Activated CD8-positive, alpha-beta T cell treated with anti-CD3 and anti-CD28 coated beads, Interleukin-2, amount 10 ng/mL, durations not matched to agents 7 days and 5 days (primary cell): ENCODE data around the gene TCEAL2. TPM values are rescaled to one million over a fixed set of nuclear protein-coding genes. Genes with fewer than 3 reads are reported as not detected.
"Not testable (repeated sequence)": the region's sequence is repeated elsewhere in the genome, so short reads cannot be mapped to it uniquely, and the experiment has no call there.

Source experiments
- ATAC-seq: fragments of 150-1000 bp; cut with Tn5 transposase; one replicate; pipeline ENCODE4 v1.10.0; 2021; ENCODE audit warnings: moderate library complexity
- CTCF ChIA-PET: fragments of 350-600 bp; sonication (Branson Sonifier 250); formaldehyde crosslinking; loops from one replicate; lab custom pipeline; 2021; ENCODE audit warnings: antibody characterized with exemption; lab: Charles Lee
- POLR2A ChIA-PET: fragments of 350-600 bp; sonication (Branson Sonifier 250); formaldehyde crosslinking; loops from one replicate; lab custom pipeline; 2021; ENCODE audit warnings: antibody characterized with exemption; lab: Charles Lee
- DNase-seq: peaks from one replicate; pipeline ENCODE4 v3.0.0-alpha.2; 2020
- H3K27ac Mint-ChIP-seq: one replicate; pipeline ENCODE4 v1.8.0; 2021; ENCODE audit warnings: mild to moderate bottlenecking, mixed read lengths
- H3K27me3 Mint-ChIP-seq: one replicate; pipeline ENCODE4 v1.8.0; 2021; ENCODE audit warnings: low read depth, mixed read lengths
- H3K36me3 Mint-ChIP-seq: one replicate; pipeline ENCODE4 v1.8.0; 2021; ENCODE audit warnings: low read depth, mixed read lengths
- H3K4me1 Mint-ChIP-seq: one replicate; pipeline ENCODE4 v1.8.0; 2021; ENCODE audit warnings: low read depth, mixed read lengths
- H3K4me3 Mint-ChIP-seq: one replicate; pipeline ENCODE4 v1.8.0; 2021; ENCODE audit warnings: mild to moderate bottlenecking, mixed read lengths
- H3K9me3 Mint-ChIP-seq: one replicate; pipeline ENCODE4 v1.8.0; 2022; ENCODE audit warnings: mixed read lengths; ENCODE audit not compliant: insufficient read depth
- total RNA-seq, 2 experiments: library from RNA; stranded (reverse); gene quantifications; one replicate each; pipeline ENCODE4 v1.2.3, GENCODE V29; 2021

The TCEAL2 gene
- total RNA-seq, 2 experiments from 2014 or later, result not detected

DNA sequence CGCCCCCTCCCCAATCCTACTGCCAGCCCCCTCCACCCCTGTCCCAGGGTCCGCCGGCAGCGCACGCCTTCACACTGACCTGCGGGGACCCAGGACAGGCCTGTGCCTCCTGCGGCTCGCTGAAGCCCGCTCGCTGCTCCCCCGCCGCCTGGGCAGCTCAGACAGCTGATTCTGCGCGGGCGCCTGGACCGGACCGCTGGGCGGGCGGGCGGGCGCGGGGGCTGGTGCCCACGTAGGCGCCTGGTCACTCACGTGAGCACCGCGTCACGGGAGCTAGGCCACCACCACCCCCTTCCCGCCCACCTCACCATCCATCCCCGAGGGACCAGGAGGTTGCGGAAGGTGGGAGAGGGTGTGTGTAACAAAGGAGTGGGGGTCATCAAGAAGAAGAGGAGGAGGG lies 16.8 kb downstream of the TCEAL2 start, which contains the start of gene TCEAL6:
Gene TCEAL6, minus strand, starts transcription at position 208 of the 400 bp plus-strand sequence.
- H3K4me3 Mint-ChIP-seq, CTCF ChIA-PET, H3K9me3 Mint-ChIP-seq, POLR2A ChIA-PET, H3K27ac Mint-ChIP-seq, H3K4me1 Mint-ChIP-seq, H3K36me3 Mint-ChIP-seq, ATAC-seq, DNase-seq: not testable (repeated sequence)
- peaks cover 18% of the 10 kb centered on the region for H3K27me3 Mint-ChIP-seq

DNA sequence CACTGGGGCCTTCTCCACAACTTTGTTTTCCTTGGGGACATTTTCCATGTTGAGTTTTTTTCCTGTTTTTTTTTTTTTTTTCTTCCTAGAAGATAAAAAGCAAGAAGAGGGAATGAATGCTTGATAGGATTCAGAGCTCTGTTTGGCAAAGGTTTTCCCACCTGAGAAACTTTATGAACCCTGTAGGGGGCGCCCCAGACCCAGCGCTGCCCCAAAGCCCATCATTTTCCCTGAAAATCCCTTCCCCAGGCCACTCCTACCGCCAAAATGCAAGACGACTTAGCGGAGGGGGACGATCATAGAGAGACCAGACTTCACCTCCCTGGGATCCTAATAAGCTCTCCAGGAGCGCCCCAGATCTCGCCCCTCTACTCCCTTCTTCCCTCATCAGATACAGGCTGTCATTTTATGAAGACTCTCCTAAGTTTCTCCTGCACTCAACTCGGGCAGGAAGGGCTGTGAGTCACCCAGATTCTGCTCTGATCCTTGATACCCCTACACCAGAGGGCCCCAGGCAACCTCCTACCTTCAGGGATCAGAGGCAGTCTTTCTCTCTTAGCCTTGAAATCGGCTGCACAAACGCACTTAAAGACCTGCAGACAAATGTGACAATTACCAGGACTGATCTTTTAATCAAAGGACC lies 28.9 kb downstream of the TCEAL2 start:
- no peaks in the 10 kb centered on the region for H3K9me3 Mint-ChIP-seq
- CTCF ChIA-PET, result interaction anchor here (1.8 kb wide), 1 partner anchor 746 kb away, joined by 7 read pairs; no protein-coding TSS in a partner anchor
- ATAC-seq (no peak), DNase-seq (peak; percentile 17)
- peak overlapping the region; percentile 92 for H3K27ac Mint-ChIP-seq
- no peaks in the 10 kb centered on the region for H3K27me3 Mint-ChIP-seq
- H3K4me1 Mint-ChIP-seq, result peaks cover 17% of the 10 kb centered on the region
- H3K36me3 Mint-ChIP-seq, result no peaks in the 10 kb centered on the region
- POLR2A ChIA-PET, result no interaction called here
- H3K4me3 Mint-ChIP-seq, result peak overlapping the region; percentile 88

DNA sequence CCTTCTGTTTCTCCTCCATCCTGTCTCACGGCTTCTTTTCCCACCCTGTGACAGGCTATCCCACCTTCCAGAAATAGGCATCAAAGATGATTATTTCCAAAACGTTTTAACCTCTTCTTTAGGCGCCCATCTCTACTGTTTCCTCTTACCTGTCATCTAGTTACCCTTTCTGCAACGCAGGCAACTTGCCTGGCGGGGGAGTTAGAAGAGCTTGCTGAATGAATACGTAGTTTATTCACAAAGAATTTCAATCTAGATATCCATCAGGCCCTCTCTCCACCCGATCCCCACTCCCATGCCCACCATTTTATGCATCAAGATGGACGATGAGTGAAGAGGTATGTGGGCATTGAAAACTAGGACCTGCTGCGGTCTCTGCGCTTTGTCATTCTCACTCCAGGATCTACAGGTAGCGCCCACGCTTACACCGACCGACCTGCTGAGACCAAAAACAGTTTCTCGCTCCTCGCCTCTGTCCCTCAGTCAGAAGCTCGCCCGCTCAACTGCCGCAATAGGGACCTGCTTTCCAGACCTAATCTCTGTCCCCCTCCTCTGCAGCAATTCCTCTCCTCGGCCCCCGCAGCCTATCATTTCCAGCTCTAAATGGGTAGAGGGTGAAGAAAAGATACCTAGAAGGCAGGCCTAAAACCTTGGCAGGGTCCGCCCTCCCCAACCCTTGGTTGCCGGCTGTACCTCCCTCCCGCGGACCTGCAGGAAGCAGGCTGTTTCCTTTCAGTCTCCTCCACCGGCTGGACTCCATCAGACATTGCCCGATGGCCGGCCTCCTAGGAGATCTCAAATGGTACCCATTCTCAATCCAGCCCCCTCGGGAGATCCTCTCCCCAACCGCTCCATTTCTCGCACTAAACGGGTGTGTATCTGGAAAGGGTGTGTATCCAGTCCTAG lies 29.7 kb downstream of the TCEAL2 start:
- H3K27me3 Mint-ChIP-seq, result peaks cover 2% of the 10 kb centered on the region
- H3K27ac Mint-ChIP-seq, result peak overlapping the region; percentile 92
- peak overlapping the region; percentile 88 for H3K4me3 Mint-ChIP-seq
- DNase-seq (peak; percentile 26), ATAC-seq (peak; percentile 60)
- H3K36me3 Mint-ChIP-seq, result no peaks in the 10 kb centered on the region
- ChIA-PET CTCF (interaction anchor here (1.8 kb wide), 1 partner anchor 745 kb away, joined by 7 read pairs; no protein-coding TSS in a partner anchor), POLR2A (no interaction called here)
- no peaks in the 10 kb centered on the region for H3K9me3 Mint-ChIP-seq
- H3K4me1 Mint-ChIP-seq, result peaks cover 17% of the 10 kb centered on the region

DNA sequence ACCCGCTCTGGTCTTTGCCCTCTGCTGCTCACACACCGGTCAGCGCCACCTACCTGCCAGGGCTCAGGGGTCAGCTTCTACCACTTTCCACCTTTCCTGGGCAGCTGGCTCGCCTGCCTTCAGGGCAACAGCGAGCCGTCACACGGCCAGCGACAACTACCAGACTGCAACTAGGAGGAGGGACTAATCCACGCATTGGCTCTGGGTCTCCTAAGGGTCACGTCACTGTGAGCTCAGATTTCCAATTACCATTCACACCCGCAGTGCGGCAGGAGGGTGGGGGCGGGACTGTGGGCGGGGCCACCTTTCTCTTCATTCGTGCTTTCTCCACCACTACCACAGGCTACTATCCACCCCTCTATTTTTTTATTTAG lies 30.3 kb downstream of the TCEAL2 start, which contains the start of gene BEX5:
Gene BEX5, minus strand, starts transcription at position 172 of the 374 bp plus-strand sequence. CDS start 1,712 bp downstream, outside the sequence.
- H3K36me3 Mint-ChIP-seq, result no peaks in the 10 kb centered on the region
- H3K27me3 Mint-ChIP-seq, result peaks cover 3% of the 10 kb centered on the region
- POLR2A ChIA-PET, result no interaction called here
- H3K27ac Mint-ChIP-seq, result peak within 1 kb of the TSS; percentile 92
- H3K9me3 Mint-ChIP-seq, result no peaks in the 10 kb centered on the region
- peaks cover 17% of the 10 kb centered on the region for H3K4me1 Mint-ChIP-seq
- DNase-seq, result peak; percentile 68
- peak within 1 kb of the TSS; percentile 88 for H3K4me3 Mint-ChIP-seq
- ATAC-seq, result peak; percentile 97
- CTCF ChIA-PET, result no interaction called here

Other genes with a start within 250 kb of the TCEAL2 start
- 1 to 10 TPM; 3.1 to 3.9 TPM for gene ZMAT1, start 193.7 kb upstream of the TCEAL2 start, total RNA-seq
- not detected for gene TCEAL6, start 16.8 kb downstream of the TCEAL2 start, total RNA-seq
- 1 to 10 TPM; 2.0 to 2.2 TPM for gene BEX5, start 30.3 kb downstream of the TCEAL2 start, total RNA-seq
- gene TCP11X1, start 89.6 kb downstream of the TCEAL2 start, total RNA-seq, result not detected
- gene NXF2, start 121.5 kb downstream of the TCEAL2 start, total RNA-seq, result not detected